ENCODE results near the gene SLC30A1.

GRCh38 chr1:211532088-211532444 is 46.9 kb downstream of the SLC30A1 start:
- no peak for TF ChIP-seq CTCF (IDR thresholded peaks at IDR 0.05)
- no peak for TF ChIP-seq POLR2AphosphoS5 (IDR thresholded peaks at IDR 0.05)
